HT1080 (cell line): Measurements from ENCODE around the gene SLC24A3. TPM values are rescaled to one million over a fixed set of nuclear protein-coding genes. Genes with fewer than 3 reads are reported as not detected.

Source experiments
- DNase-seq: peaks from one replicate; pipeline ENCODE4 v3.0.0-alpha.2; 2015; ENCODE audit warnings: low read depth
- total RNA-seq: library from RNA; depleted of rRNA; stranded (reverse); fragments of >200 nt; shearing (Covaris generic); gene quantifications from 2 replicates; pipeline ENCODE4 v1.2.3, GENCODE V29; 2014

Gene SLC24A3
- total RNA-seq, 1 experiment from 2014 or later, result not detected

GRCh38 chr20:19453410-19453809 is 241.0 kb downstream of the SLC24A3 start:
- no peak for DNase-seq

- no peak for DNase-seq
These were observed 241.4 kb downstream of the SLC24A3 start for GRCh38 chr20:19453862-19454261.

GRCh38 chr20:19456595-19457395 is 244.4 kb downstream of the SLC24A3 start:
- DNase-seq, result peak; percentile 4

- DNase-seq, result no peak
These were observed 245.2 kb downstream of the SLC24A3 start for GRCh38 chr20:19457611-19458010.

- peak; percentile 70 for DNase-seq
These were observed 247.9 kb downstream of the SLC24A3 start for GRCh38 chr20:19460386-19460785.

- DNase-seq, result no peak
These were observed 250.0 kb downstream of the SLC24A3 start for GRCh38 chr20:19462491-19462890.

- no peak for DNase-seq
These were observed 251.2 kb downstream of the SLC24A3 start for GRCh38 chr20:19463597-19463996.

GRCh38 chr20:19465536-19465935 is 253.1 kb downstream of the SLC24A3 start:
- no peak for DNase-seq

GRCh38 chr20:19466206-19466928 is 253.9 kb downstream of the SLC24A3 start:
- DNase-seq, result no peak

GRCh38 chr20:19473216-19473921 is 260.9 kb downstream of the SLC24A3 start:
- DNase-seq, result no peak

GRCh38 chr20:19473922-19474286 is 261.5 kb downstream of the SLC24A3 start:
- DNase-seq, result no peak

- DNase-seq, result no peak
These were observed 266.0 kb downstream of the SLC24A3 start for GRCh38 chr20:19478320-19478895.

- no peak for DNase-seq
These were observed 270.3 kb downstream of the SLC24A3 start for GRCh38 chr20:19482726-19483125.

- no peak for DNase-seq
These were observed 270.9 kb downstream of the SLC24A3 start for GRCh38 chr20:19483309-19483708.

GRCh38 chr20:19486446-19486845 is 274.0 kb downstream of the SLC24A3 start:
- DNase-seq, result no peak

- DNase-seq, result no peak
These were observed 275.0 kb downstream of the SLC24A3 start for GRCh38 chr20:19487420-19487819.

- no peak for DNase-seq
These were observed 278.8 kb downstream of the SLC24A3 start for GRCh38 chr20:19491241-19491640.

GRCh38 chr20:19492116-19492515 is 279.7 kb downstream of the SLC24A3 start:
- DNase-seq, result no peak

GRCh38 chr20:19492687-19493336 is 280.4 kb downstream of the SLC24A3 start:
- DNase-seq, result no peak

- no peak for DNase-seq
These were observed 281.5 kb downstream of the SLC24A3 start for GRCh38 chr20:19493794-19494495.
